ENCODE measurements around the gene TAPT1. TPM values are rescaled to one million over a fixed set of nuclear protein-coding genes. Genes with fewer than 3 reads are reported as not detected.

Gene TAPT1
- total RNA-seq, 1 donor from 2014 or later, result 7.0 TPM

GRCh38 chr4:16236402-16237023 is 10.2 kb upstream of the TAPT1 start:
- H3K4me3 ChIP-seq (ENCODE audit: low read depth, low read length), result no peak overlapping the region
- no peak for DNase-seq (ENCODE audit: low read depth)
- TF ChIP-seq CTCF (conservative IDR thresholded peaks at IDR 0.05; ENCODE audit: low read depth, low read length), result no peak

- no peak for DNase-seq (ENCODE audit: low read depth)
- H3K4me3 ChIP-seq (ENCODE audit: low read depth, low read length), result no peak overlapping the region
- no peak for TF ChIP-seq CTCF (conservative IDR thresholded peaks at IDR 0.05; ENCODE audit: low read depth, low read length)
Measured at GRCh38 chr4:16235209-16235608, 8.9 kb upstream of the TAPT1 start.

GRCh38 chr4:16233569-16234177 is 7.4 kb upstream of the TAPT1 start:
- DNase-seq (ENCODE audit: low read depth), result no peak
- no peak for TF ChIP-seq CTCF (conservative IDR thresholded peaks at IDR 0.05; ENCODE audit: low read depth, low read length)
- no peak overlapping the region for H3K4me3 ChIP-seq (ENCODE audit: low read depth, low read length)

- H3K4me3 ChIP-seq (ENCODE audit: low read depth, low read length), result no peak overlapping the region
- no peak for DNase-seq (ENCODE audit: low read depth)
- TF ChIP-seq CTCF (conservative IDR thresholded peaks at IDR 0.05; ENCODE audit: low read depth, low read length), result no peak
Measured at GRCh38 chr4:16231570-16232245, 5.4 kb upstream of the TAPT1 start.

GRCh38 chr4:16230308-16230707 is 4.0 kb upstream of the TAPT1 start:
- DNase-seq (ENCODE audit: low read depth), result no peak
- no peak overlapping the region for H3K4me3 ChIP-seq (ENCODE audit: low read depth, low read length)
- TF ChIP-seq CTCF (conservative IDR thresholded peaks at IDR 0.05; ENCODE audit: low read depth, low read length), result no peak

GRCh38 chr4:16229604-16230003 is 3.3 kb upstream of the TAPT1 start:
- no peak for DNase-seq (ENCODE audit: low read depth)
- no peak for TF ChIP-seq CTCF (conservative IDR thresholded peaks at IDR 0.05; ENCODE audit: low read depth, low read length)
- H3K4me3 ChIP-seq (ENCODE audit: low read depth, low read length), result no peak overlapping the region

All from epithelial cell of proximal tubule (primary cell).